Keratinocyte (primary cell): ENCODE data around the gene CASK. TPM values are rescaled to one million over a fixed set of nuclear protein-coding genes. Genes with fewer than 3 reads are reported as not detected.

Source experiments
- DNase-seq: peaks from one replicate; pipeline ENCODE4 v3.0.0-alpha.2; 2011; ENCODE audit warnings: low read depth, missing footprints, low spot score
- FAIRE-seq: peaks from 2 replicates; lab custom pipeline; 2011; peaks lifted over from hg19 to GRCh38; lab: Jason Lieb, UNC
- H2AFZ ChIP-seq: 2 replicates; pipeline ENCODE4 v1.6.0; 2012; ENCODE audit warnings: low read length, control low read depth, inconsistent platforms; ENCODE audit not compliant: control insufficient read depth
- H3K27ac ChIP-seq: 2 replicates; pipeline ENCODE4 v1.5.1; 2011; ENCODE audit warnings: low read length; ENCODE audit not compliant: control insufficient read depth, insufficient read depth
- H3K27me3 ChIP-seq: 3 replicates; pipeline ENCODE4 v1.6.0; 2011; ENCODE audit warnings: low read length; ENCODE audit not compliant: control insufficient read depth, insufficient read depth; ENCODE audit errors: extremely low read depth
- H3K36me3 ChIP-seq, 2 experiments: 2 replicates in 1 of 2; 3 replicates in 1 of 2; pipeline ENCODE4 v1.5.1; 2011; ENCODE audit warnings: low read length in 2 of 2, mild to moderate bottlenecking in 1 of 2; ENCODE audit not compliant: control insufficient read depth in 2 of 2, insufficient read depth in 2 of 2; ENCODE audit errors: extremely low read depth in 1 of 2
- H3K4me1 ChIP-seq: 3 replicates; pipeline ENCODE4 v1.5.1; 2011; ENCODE audit warnings: low read length; ENCODE audit not compliant: control insufficient read depth, insufficient read depth; ENCODE audit errors: extremely low read depth
- H3K4me2 ChIP-seq: 3 replicates; pipeline ENCODE4 v1.6.0; 2011; ENCODE audit warnings: low read depth, low read length; ENCODE audit not compliant: control insufficient read depth, insufficient read depth; ENCODE audit errors: extremely low read depth
- H3K4me3 ChIP-seq, 3 experiments: fragments of 200-600 bp in 1 of 3; sonication (generic) in 1 of 3; 2 replicates in 2 of 3; 3 replicates in 1 of 3; pipeline ENCODE4 v1.5.1; 2011 to 2016; ENCODE audit warnings: low read length in 3 of 3, mild to moderate bottlenecking in 3 of 3, control low read depth in 2 of 3, inconsistent platforms in 1 of 3, low read depth in 1 of 3, mixed read lengths in 1 of 3, mixed run types in 1 of 3, moderate library complexity in 1 of 3; ENCODE audit not compliant: control insufficient read depth in 2 of 3, insufficient read depth in 2 of 3; ENCODE audit errors: extremely low read depth in 1 of 3
- H3K79me2 ChIP-seq: 2 replicates; pipeline ENCODE4 v1.6.0; 2012; ENCODE audit warnings: low read length; ENCODE audit not compliant: control insufficient read depth, insufficient read depth
- H3K9ac ChIP-seq: 3 replicates; pipeline ENCODE4 v1.6.0; 2011; ENCODE audit warnings: low read length; ENCODE audit not compliant: control insufficient read depth, insufficient read depth; ENCODE audit errors: extremely low read depth
- H3K9me1 ChIP-seq: 3 replicates; pipeline ENCODE4 v1.6.0; 2011; ENCODE audit warnings: low read length; ENCODE audit not compliant: control insufficient read depth, insufficient read depth; ENCODE audit errors: extremely low read depth
- H3K9me3 ChIP-seq: 2 replicates; pipeline ENCODE4 v1.5.1; 2012; ENCODE audit warnings: low read depth, low read length; ENCODE audit not compliant: control insufficient read depth
- H4K20me1 ChIP-seq: 3 replicates; pipeline ENCODE4 v1.6.0; 2011; ENCODE audit warnings: low read length; ENCODE audit not compliant: control insufficient read depth, insufficient read depth; ENCODE audit errors: extremely low read depth
- EZH2 ChIP-seq: IDR thresholded peaks from one replicate; pipeline ENCODE4 v1.6.1; 2012; ENCODE audit warnings: inconsistent platforms, mild to moderate bottlenecking, low read length, moderate library complexity
- dilution Hi-C: fragments of 300-500 bp; cut with MboI; formaldehyde crosslinking; loops from one replicate; pipeline ENCODE4 v1.7.0; 2020; ENCODE audit warnings: low sequenced_read_pairs; ENCODE audit not compliant: extremely low pct_ligation_motif_present
- polyA plus RNA-seq, 5 experiments: library from polyadenylated mRNA; depleted of rRNA in 3 of 5; stranded (reverse) in 3 of 5; stranded (forward) in 1 of 5; unstranded in 1 of 5; fragments of >200 nt; gene quantifications; 1 replicate in 1 of 5; 2 replicates in 3 of 5; 3 replicates in 1 of 5; pipeline versions ENCODE4 v1.2.1 to v1.2.3, GENCODE V29; 2011 to 2012; ENCODE audit warnings: missing spikeins in 2 of 5, low read depth in 1 of 5, low replicate concordance in 1 of 5
- TF ChIP-seq, protein P1 (sequence below), 3 experiments: IDR thresholded peaks in 1 of 3; conservative IDR thresholded peaks in 1 of 3; optimal IDR thresholded peaks in 1 of 3; 2 replicates in 2 of 3; 3 replicates in 1 of 3; pipeline versions ENCODE3 to v1.5.1; 2011; ENCODE audit warnings: low read length in 3 of 3, mild to moderate bottlenecking in 3 of 3, moderate library complexity in 2 of 3, control low read depth in 1 of 3, inconsistent platforms in 1 of 3; ENCODE audit not compliant: insufficient read depth in 2 of 3; ENCODE audit errors: extremely low read depth in 1 of 3

The CASK gene
- polyA plus RNA-seq, 1 donor (not counting 4 experiments of a cell fraction or from before 2014, with no cell fraction given) = 33.7 TPM

GRCh38 chrX:41518127-41518840, 405.1 kb downstream of the CASK start:
- Histone ChIP-seq H3K9me3 (no peaks in the 10 kb centered on the region), H3K9me1 (no peaks in the 10 kb centered on the region), H3K79me2 (no peaks in the 10 kb centered on the region), H3K36me3 (no peaks in the 10 kb centered on the region), H3K9ac (no peak overlapping the region), H3K4me2 (no peak overlapping the region), H2AFZ (no peak overlapping the region), H3K27me3 (no peaks in the 10 kb centered on the region), H3K27ac (no peak overlapping the region), H3K4me3 (no peak overlapping the region), H4K20me1 (no peaks in the 10 kb centered on the region), H3K4me1 (no peaks in the 10 kb centered on the region)
- DNase-seq (no peak), FAIRE-seq (no peak)
- TF ChIP-seq EZH2 = no peak
- TF ChIP-seq, protein P1, sequence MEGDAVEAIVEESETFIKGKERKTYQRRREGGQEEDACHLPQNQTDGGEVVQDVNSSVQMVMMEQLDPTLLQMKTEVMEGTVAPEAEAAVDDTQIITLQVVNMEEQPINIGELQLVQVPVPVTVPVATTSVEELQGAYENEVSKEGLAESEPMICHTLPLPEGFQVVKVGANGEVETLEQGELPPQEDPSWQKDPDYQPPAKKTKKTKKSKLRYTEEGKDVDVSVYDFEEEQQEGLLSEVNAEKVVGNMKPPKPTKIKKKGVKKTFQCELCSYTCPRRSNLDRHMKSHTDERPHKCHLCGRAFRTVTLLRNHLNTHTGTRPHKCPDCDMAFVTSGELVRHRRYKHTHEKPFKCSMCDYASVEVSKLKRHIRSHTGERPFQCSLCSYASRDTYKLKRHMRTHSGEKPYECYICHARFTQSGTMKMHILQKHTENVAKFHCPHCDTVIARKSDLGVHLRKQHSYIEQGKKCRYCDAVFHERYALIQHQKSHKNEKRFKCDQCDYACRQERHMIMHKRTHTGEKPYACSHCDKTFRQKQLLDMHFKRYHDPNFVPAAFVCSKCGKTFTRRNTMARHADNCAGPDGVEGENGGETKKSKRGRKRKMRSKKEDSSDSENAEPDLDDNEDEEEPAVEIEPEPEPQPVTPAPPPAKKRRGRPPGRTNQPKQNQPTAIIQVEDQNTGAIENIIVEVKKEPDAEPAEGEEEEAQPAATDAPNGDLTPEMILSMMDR (optimal IDR thresholded peaks at IDR 0.05 in 1 of 3, IDR thresholded peaks at IDR 0.05 in 1 of 3, conservative IDR thresholded peaks at IDR 0.05 in 1 of 3; ENCODE audit: extremely low read depth in 1 of 3, insufficient read depth in 2 of 3, low read length in 3 of 3) = no peak
- dilution Hi-C loops = no loop called here

DNA sequence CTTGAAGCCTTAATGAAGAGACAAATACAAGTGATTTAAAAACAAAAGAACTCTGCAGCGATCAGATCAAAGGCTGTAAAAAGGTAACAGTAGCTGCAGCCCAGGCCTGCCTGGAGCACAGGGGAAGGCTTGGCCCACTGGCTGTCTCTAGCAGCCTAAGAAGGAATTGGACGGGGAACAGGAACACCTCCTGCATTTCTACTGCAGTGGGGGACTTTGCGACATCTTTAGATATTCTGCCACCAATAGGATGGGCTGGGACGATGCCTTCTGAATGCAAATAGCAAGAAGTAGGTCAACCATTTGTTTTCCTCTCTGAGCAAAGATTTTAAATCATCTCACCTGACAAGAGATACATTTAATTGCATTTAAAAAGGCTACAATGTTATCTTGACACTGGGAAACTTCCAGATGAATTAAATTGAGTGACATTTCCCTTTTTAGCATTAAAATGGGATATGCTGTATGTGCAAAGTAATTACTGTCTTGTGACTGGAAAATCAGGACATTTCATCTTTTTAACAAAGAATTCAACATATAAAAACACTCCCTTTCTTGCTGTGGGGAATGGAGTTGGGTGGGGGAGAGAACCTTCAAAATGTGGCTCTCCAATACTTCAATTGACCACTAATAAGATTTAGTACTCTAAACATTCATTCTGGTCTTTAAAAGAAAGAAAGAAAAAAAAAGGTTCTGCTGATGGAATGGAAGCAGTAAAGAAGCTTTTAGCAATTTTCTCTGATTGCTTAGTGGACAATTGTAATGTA, 406.2 kb downstream of the CASK start:
- no peak overlapping the region for H3K27ac ChIP-seq
- no peaks in the 10 kb centered on the region for H3K9me3 ChIP-seq
- H4K20me1 ChIP-seq = no peaks in the 10 kb centered on the region
- no peaks in the 10 kb centered on the region for H3K27me3 ChIP-seq
- DNase-seq = no peak
- no peaks in the 10 kb centered on the region for H3K4me1 ChIP-seq
- H3K36me3 ChIP-seq = no peaks in the 10 kb centered on the region
- no peaks in the 10 kb centered on the region for H3K9me1 ChIP-seq
- no peak overlapping the region for H2AFZ ChIP-seq
- TF ChIP-seq, protein P1 (optimal IDR thresholded peaks at IDR 0.05 in 1 of 3, IDR thresholded peaks at IDR 0.05 in 1 of 3, conservative IDR thresholded peaks at IDR 0.05 in 1 of 3; ENCODE audit: extremely low read depth in 1 of 3, insufficient read depth in 2 of 3, low read length in 3 of 3) = no peak
- TF ChIP-seq EZH2 = no peak
- no peak for FAIRE-seq
- no peak overlapping the region for H3K9ac ChIP-seq
- no peak overlapping the region for H3K4me3 ChIP-seq
- dilution Hi-C loops = no loop called here
- H3K79me2 ChIP-seq = no peaks in the 10 kb centered on the region
- H3K4me2 ChIP-seq = no peak overlapping the region
